ENCODE measurements around the gene KIRREL1.

KIRREL1 gene

GRCh38 chr1:158080066-158080465 is 86.6 kb downstream of the KIRREL1 start:
- Histone ChIP-seq H3K79me2 (no peaks in the 10 kb centered on the region), H3K9me3 (ENCODE audit: control insufficient read depth, low read length) (no peaks in the 10 kb centered on the region), H3K27me3 (ENCODE audit: control insufficient read depth, insufficient read depth, low read length) (no peaks in the 10 kb centered on the region), H3K36me3 (ENCODE audit: control insufficient read depth, insufficient read depth, low read length) (no peaks in the 10 kb centered on the region), H3K27ac (no peak overlapping the region), H3K4me2 (ENCODE audit: low read length) (no peak overlapping the region), H3K4me1 (no peaks in the 10 kb centered on the region), H2AFZ (no peak overlapping the region), H3K9ac (no peak overlapping the region), H3K4me3 (ENCODE audit: low read depth, low read length) (no peak overlapping the region)
- no peak for TF ChIP-seq CTCF (IDR thresholded peaks at IDR 0.05)

GRCh38 chr1:158084336-158084735 is 90.9 kb downstream of the KIRREL1 start:
- H3K4me2 ChIP-seq (ENCODE audit: low read length): no peak overlapping the region
- TF ChIP-seq CTCF (IDR thresholded peaks at IDR 0.05): no peak
- no peaks in the 10 kb centered on the region for H3K79me2 ChIP-seq
- H3K9ac ChIP-seq: no peak overlapping the region
- H2AFZ ChIP-seq: no peak overlapping the region
- no peak overlapping the region for H3K4me3 ChIP-seq (ENCODE audit: low read depth, low read length)
- H3K4me1 ChIP-seq: no peaks in the 10 kb centered on the region
- H3K27me3 ChIP-seq (ENCODE audit: control insufficient read depth, insufficient read depth, low read length): no peaks in the 10 kb centered on the region
- no peak overlapping the region for H3K27ac ChIP-seq
- no peaks in the 10 kb centered on the region for H3K36me3 ChIP-seq (ENCODE audit: control insufficient read depth, insufficient read depth, low read length)
- H3K9me3 ChIP-seq (ENCODE audit: control insufficient read depth, low read length): no peaks in the 10 kb centered on the region

- Histone ChIP-seq H3K4me1 (no peaks in the 10 kb centered on the region), H3K79me2 (no peaks in the 10 kb centered on the region), H3K4me3 (ENCODE audit: low read depth, low read length) (no peak overlapping the region), H3K9me3 (ENCODE audit: control insufficient read depth, low read length) (no peaks in the 10 kb centered on the region), H2AFZ (no peak overlapping the region), H3K4me2 (ENCODE audit: low read length) (no peak overlapping the region), H3K27me3 (ENCODE audit: control insufficient read depth, insufficient read depth, low read length) (no peaks in the 10 kb centered on the region), H3K27ac (no peak overlapping the region), H3K36me3 (ENCODE audit: control insufficient read depth, insufficient read depth, low read length) (no peaks in the 10 kb centered on the region), H3K9ac (no peak overlapping the region)
- no peak for TF ChIP-seq CTCF (IDR thresholded peaks at IDR 0.05)
These were observed 91.3 kb downstream of the KIRREL1 start for GRCh38 chr1:158084747-158085146.

GRCh38 chr1:158087320-158087927 is 94.0 kb downstream of the KIRREL1 start:
- Histone ChIP-seq H3K27ac (no peak overlapping the region), H3K27me3 (ENCODE audit: control insufficient read depth, insufficient read depth, low read length) (no peaks in the 10 kb centered on the region), H3K79me2 (no peaks in the 10 kb centered on the region), H3K36me3 (ENCODE audit: control insufficient read depth, insufficient read depth, low read length) (no peaks in the 10 kb centered on the region), H3K9ac (no peak overlapping the region), H3K4me1 (no peaks in the 10 kb centered on the region), H2AFZ (no peak overlapping the region), H3K4me3 (ENCODE audit: low read depth, low read length) (no peak overlapping the region), H3K9me3 (ENCODE audit: control insufficient read depth, low read length) (no peaks in the 10 kb centered on the region), H3K4me2 (ENCODE audit: low read length) (no peak overlapping the region)
- peak; percentile 56 for TF ChIP-seq CTCF (IDR thresholded peaks at IDR 0.05)

- no peak overlapping the region for H3K4me3 ChIP-seq (ENCODE audit: low read depth, low read length)
- no peak overlapping the region for H2AFZ ChIP-seq
- H3K27ac ChIP-seq: no peak overlapping the region
- TF ChIP-seq CTCF (IDR thresholded peaks at IDR 0.05): no peak
- no peak overlapping the region for H3K9ac ChIP-seq
- no peaks in the 10 kb centered on the region for H3K27me3 ChIP-seq (ENCODE audit: control insufficient read depth, insufficient read depth, low read length)
- H3K79me2 ChIP-seq: no peaks in the 10 kb centered on the region
- H3K9me3 ChIP-seq (ENCODE audit: control insufficient read depth, low read length): no peaks in the 10 kb centered on the region
- no peaks in the 10 kb centered on the region for H3K36me3 ChIP-seq (ENCODE audit: control insufficient read depth, insufficient read depth, low read length)
- H3K4me1 ChIP-seq: no peaks in the 10 kb centered on the region
- no peak overlapping the region for H3K4me2 ChIP-seq (ENCODE audit: low read length)
These were observed 96.0 kb downstream of the KIRREL1 start for GRCh38 chr1:158089476-158089875.

All from parathyroid adenoma (tissue), 2 donors.